ENCODE data around the gene IL22. TPM values are rescaled to one million over a fixed set of nuclear protein-coding genes. Genes with fewer than 3 reads are reported as not detected.

IL22 gene
- total RNA-seq, 1 donor from 2014 or later = not detected

DNA sequence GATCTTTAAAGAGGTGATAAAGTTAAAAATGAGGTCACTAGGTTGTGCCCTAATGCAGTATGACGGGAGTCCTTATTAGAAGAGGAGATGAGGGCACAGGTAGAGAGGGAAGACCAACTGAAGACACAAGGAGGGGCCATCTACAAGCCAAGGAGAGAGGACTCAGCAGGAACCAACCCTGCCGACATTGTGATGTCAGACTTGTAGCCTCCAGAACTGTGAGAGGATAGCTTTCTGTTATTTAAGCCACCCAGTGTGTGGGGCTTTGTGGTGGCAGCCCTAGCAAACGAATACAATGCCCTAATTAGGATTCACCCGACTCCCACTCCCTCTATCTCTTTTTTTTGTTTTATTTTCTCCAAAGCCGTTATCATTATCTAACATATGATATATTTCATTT is 19.9 kb downstream of the IL22 start:
- H3K27ac ChIP-seq = no peak overlapping the region
- peaks cover 12% of the 10 kb centered on the region for H3K27me3 Mint-ChIP-seq (ENCODE audit: insufficient read depth, low read depth)
- H4K20me1 ChIP-seq (ENCODE audit: low read depth) = no peaks in the 10 kb centered on the region
- no peaks in the 10 kb centered on the region for H3K9me3 ChIP-seq (ENCODE audit: low read depth)
- H3F3A ChIP-seq (ENCODE audit: low read depth) = no peaks in the 10 kb centered on the region
- H3K4me3 Mint-ChIP-seq = no peak overlapping the region
- no peak overlapping the region for H3K4me3 ChIP-seq
- H3K9ac ChIP-seq = no peak overlapping the region
- no peaks in the 10 kb centered on the region for H3K36me3 Mint-ChIP-seq
- H3K27ac Mint-ChIP-seq = no peak overlapping the region
- no peaks in the 10 kb centered on the region for H3K36me3 ChIP-seq
- H3K9me3 Mint-ChIP-seq = no peaks in the 10 kb centered on the region
- H3K4me2 ChIP-seq = no peak overlapping the region
- H3K27me3 ChIP-seq = no peaks in the 10 kb centered on the region
- peak; percentile 52 for DNase-seq (ENCODE audit: low spot score)
- no peak for TF ChIP-seq EZH2 (IDR thresholded peaks at IDR 0.05)
- TF ChIP-seq EZH2phosphoT487 (IDR thresholded peaks at IDR 0.05) = no peak
- TF ChIP-seq, protein P1, sequence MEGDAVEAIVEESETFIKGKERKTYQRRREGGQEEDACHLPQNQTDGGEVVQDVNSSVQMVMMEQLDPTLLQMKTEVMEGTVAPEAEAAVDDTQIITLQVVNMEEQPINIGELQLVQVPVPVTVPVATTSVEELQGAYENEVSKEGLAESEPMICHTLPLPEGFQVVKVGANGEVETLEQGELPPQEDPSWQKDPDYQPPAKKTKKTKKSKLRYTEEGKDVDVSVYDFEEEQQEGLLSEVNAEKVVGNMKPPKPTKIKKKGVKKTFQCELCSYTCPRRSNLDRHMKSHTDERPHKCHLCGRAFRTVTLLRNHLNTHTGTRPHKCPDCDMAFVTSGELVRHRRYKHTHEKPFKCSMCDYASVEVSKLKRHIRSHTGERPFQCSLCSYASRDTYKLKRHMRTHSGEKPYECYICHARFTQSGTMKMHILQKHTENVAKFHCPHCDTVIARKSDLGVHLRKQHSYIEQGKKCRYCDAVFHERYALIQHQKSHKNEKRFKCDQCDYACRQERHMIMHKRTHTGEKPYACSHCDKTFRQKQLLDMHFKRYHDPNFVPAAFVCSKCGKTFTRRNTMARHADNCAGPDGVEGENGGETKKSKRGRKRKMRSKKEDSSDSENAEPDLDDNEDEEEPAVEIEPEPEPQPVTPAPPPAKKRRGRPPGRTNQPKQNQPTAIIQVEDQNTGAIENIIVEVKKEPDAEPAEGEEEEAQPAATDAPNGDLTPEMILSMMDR (IDR thresholded peaks at IDR 0.05) = no peak
- no peaks in the 10 kb centered on the region for H3K79me2 ChIP-seq (ENCODE audit: low read depth)
- peaks cover 5% of the 10 kb centered on the region for H3K4me1 ChIP-seq
- peaks cover 25% of the 10 kb centered on the region for H3K4me1 Mint-ChIP-seq
- no peak overlapping the region for H2AFZ ChIP-seq (replicated peaks)

DNA sequence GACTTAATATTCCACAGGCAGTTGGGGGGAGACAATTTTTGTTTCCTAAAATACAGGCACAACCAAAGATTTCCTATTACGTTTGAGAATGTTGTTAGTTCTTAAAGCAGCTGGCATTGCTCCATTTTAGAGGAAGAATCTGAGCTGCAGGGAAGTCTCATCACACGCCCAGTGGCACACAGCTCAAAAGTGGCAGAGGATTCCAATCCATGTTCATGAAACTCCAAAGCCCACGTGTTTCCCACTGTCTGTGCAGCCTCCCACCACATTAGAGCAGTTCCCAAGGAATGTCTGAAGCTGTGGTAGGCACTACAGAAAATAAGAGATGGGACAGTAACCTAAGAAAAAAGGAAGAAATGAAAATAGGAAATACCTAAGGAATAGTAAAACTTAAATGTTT is 21.7 kb downstream of the IL22 start:
- DNase-seq (ENCODE audit: low spot score) = no peak
- Histone ChIP-seq H3K4me3 (no peak overlapping the region), H3F3A (ENCODE audit: low read depth) (no peaks in the 10 kb centered on the region), H3K4me1 (peaks cover 5% of the 10 kb centered on the region), H2AFZ (replicated peaks) (no peak overlapping the region), H3K79me2 (ENCODE audit: low read depth) (no peaks in the 10 kb centered on the region), H3K4me2 (no peak overlapping the region), H3K27ac (no peak overlapping the region), H4K20me1 (ENCODE audit: low read depth) (no peaks in the 10 kb centered on the region), H3K9me3 (ENCODE audit: low read depth) (no peaks in the 10 kb centered on the region), H3K9ac (no peak overlapping the region), H3K36me3 (no peaks in the 10 kb centered on the region), H3K27me3 (no peaks in the 10 kb centered on the region)
- Mint-ChIP-seq H3K27ac (no peak overlapping the region), H3K4me3 (no peak overlapping the region), H3K27me3 (ENCODE audit: insufficient read depth, low read depth) (peaks cover 13% of the 10 kb centered on the region), H3K9me3 (no peaks in the 10 kb centered on the region), H3K4me1 (peaks cover 18% of the 10 kb centered on the region), H3K36me3 (no peaks in the 10 kb centered on the region)
- TF ChIP-seq, protein P1 (IDR thresholded peaks at IDR 0.05) = no peak
- TF ChIP-seq EZH2phosphoT487 (IDR thresholded peaks at IDR 0.05) (no peak), EZH2 (IDR thresholded peaks at IDR 0.05) (no peak)

DNA sequence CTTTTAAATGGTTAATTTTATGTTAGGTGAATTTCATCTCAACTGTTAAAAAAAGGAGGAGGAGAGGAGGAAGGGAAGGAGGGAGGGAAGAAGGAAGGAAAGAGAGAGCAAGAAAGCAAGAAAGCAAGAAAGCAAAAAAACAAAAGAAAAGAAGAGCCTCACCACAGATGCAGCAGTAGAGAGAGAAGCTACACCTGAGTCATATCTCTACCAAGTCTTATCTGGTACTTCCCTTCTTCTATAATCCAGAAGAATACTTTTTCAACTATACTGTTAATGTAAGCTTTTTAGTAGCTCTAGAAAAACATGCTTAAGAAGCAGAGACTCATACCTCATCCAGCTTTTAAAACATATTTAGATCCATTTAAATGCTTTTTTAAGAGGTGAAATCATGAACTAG is 22.2 kb downstream of the IL22 start:
- Histone ChIP-seq H3K36me3 (no peaks in the 10 kb centered on the region), H2AFZ (replicated peaks) (no peak overlapping the region), H3K9me3 (ENCODE audit: low read depth) (no peaks in the 10 kb centered on the region), H3K4me2 (no peak overlapping the region), H3K79me2 (ENCODE audit: low read depth) (no peaks in the 10 kb centered on the region), H3K27me3 (no peaks in the 10 kb centered on the region), H3K4me1 (peaks cover 5% of the 10 kb centered on the region), H3K9ac (no peak overlapping the region), H3F3A (ENCODE audit: low read depth) (no peaks in the 10 kb centered on the region), H3K27ac (no peak overlapping the region), H4K20me1 (ENCODE audit: low read depth) (no peaks in the 10 kb centered on the region), H3K4me3 (no peak overlapping the region)
- TF ChIP-seq, protein P1 (IDR thresholded peaks at IDR 0.05) = no peak
- TF ChIP-seq EZH2phosphoT487 (IDR thresholded peaks at IDR 0.05) = no peak
- TF ChIP-seq EZH2 (IDR thresholded peaks at IDR 0.05) = no peak
- H3K4me3 Mint-ChIP-seq = no peak overlapping the region
- H3K4me1 Mint-ChIP-seq = peaks cover 18% of the 10 kb centered on the region
- DNase-seq (ENCODE audit: low spot score) = no peak
- peaks cover 12% of the 10 kb centered on the region for H3K27me3 Mint-ChIP-seq (ENCODE audit: insufficient read depth, low read depth)
- no peaks in the 10 kb centered on the region for H3K36me3 Mint-ChIP-seq
- no peak overlapping the region for H3K27ac Mint-ChIP-seq
- no peaks in the 10 kb centered on the region for H3K9me3 Mint-ChIP-seq

Data from neural progenitor cell (in vitro differentiated cells).